ENCODE data around the gene PYGB. TPM values are rescaled to one million over a fixed set of nuclear protein-coding genes. Genes with fewer than 3 reads are reported as not detected.

The PYGB gene
- total RNA-seq, 1 donor from 2014 or later = 20.9 TPM

GRCh38 chr20:25214819-25215218, 33.1 kb upstream of the PYGB start:
- no peak overlapping the region for H3K27ac ChIP-seq (ENCODE audit: low read depth, low read length)
- peaks cover 68 to 70% (median 70%) of the 10 kb centered on the region in 3 donors for H3K36me3 ChIP-seq (ENCODE audit: control insufficient read depth in 3 of 3, insufficient read depth in 3 of 3, low read length in 3 of 3)
- H3K9me3 ChIP-seq (ENCODE audit: control insufficient read depth in 3 of 3, low read length in 3 of 3) = no peaks in the 10 kb centered on the region
- H3K9ac ChIP-seq (ENCODE audit: low read depth in 1 of 3, low read length in 3 of 3) = no peak overlapping the region
- H3K4me1 ChIP-seq (ENCODE audit: control insufficient read depth in 3 of 3, insufficient read depth in 3 of 3, low read length in 3 of 3) = no peaks in the 10 kb centered on the region
- H3K4me3 ChIP-seq (ENCODE audit: low read length in 3 of 3) = no peak overlapping the region
- no peaks in the 10 kb centered on the region for H3K27me3 ChIP-seq (ENCODE audit: control insufficient read depth in 3 of 3, insufficient read depth in 3 of 3, low read length in 3 of 3)

GRCh38 chr20:25215521-25215920, 32.4 kb upstream of the PYGB start:
- Histone ChIP-seq H3K27ac (ENCODE audit: low read depth, low read length) (no peak overlapping the region), H3K27me3 (ENCODE audit: control insufficient read depth in 3 of 3, insufficient read depth in 3 of 3, low read length in 3 of 3) (no peaks in the 10 kb centered on the region), H3K9me3 (ENCODE audit: control insufficient read depth in 3 of 3, low read length in 3 of 3) (no peaks in the 10 kb centered on the region), H3K4me3 (ENCODE audit: low read length in 3 of 3) (no peak overlapping the region), H3K36me3 (ENCODE audit: control insufficient read depth in 3 of 3, insufficient read depth in 3 of 3, low read length in 3 of 3) (peaks cover 67 to 73% (median 72%) of the 10 kb centered on the region in 3 donors), H3K4me1 (ENCODE audit: control insufficient read depth in 3 of 3, insufficient read depth in 3 of 3, low read length in 3 of 3) (peaks cover 1 to 3% (median 2%) of the 10 kb centered on the region in 3 donors), H3K9ac (ENCODE audit: low read depth in 1 of 3, low read length in 3 of 3) (no peak overlapping the region)

GRCh38 chr20:25216199-25216945, 31.5 kb upstream of the PYGB start:
- H3K9me3 ChIP-seq (ENCODE audit: control insufficient read depth in 3 of 3, low read length in 3 of 3) = no peaks in the 10 kb centered on the region
- H3K9ac ChIP-seq (ENCODE audit: low read depth in 1 of 3, low read length in 3 of 3) = peak overlapping the region in 1 of 3 donors; percentile 25
- no peaks in the 10 kb centered on the region for H3K27me3 ChIP-seq (ENCODE audit: control insufficient read depth in 3 of 3, insufficient read depth in 3 of 3, low read length in 3 of 3)
- H3K27ac ChIP-seq (ENCODE audit: low read depth, low read length) = no peak overlapping the region
- H3K4me1 ChIP-seq (ENCODE audit: control insufficient read depth in 3 of 3, insufficient read depth in 3 of 3, low read length in 3 of 3) = peaks cover 8 to 12% (median 9%) of the 10 kb centered on the region in 3 donors
- H3K4me3 ChIP-seq (ENCODE audit: low read length in 3 of 3) = no peak overlapping the region
- H3K36me3 ChIP-seq (ENCODE audit: control insufficient read depth in 3 of 3, insufficient read depth in 3 of 3, low read length in 3 of 3) = peaks cover 69 to 76% (median 72%) of the 10 kb centered on the region in 3 donors

GRCh38 chr20:25217161-25218108, 30.4 kb upstream of the PYGB start:
- H3K4me1 ChIP-seq (ENCODE audit: control insufficient read depth in 3 of 3, insufficient read depth in 3 of 3, low read length in 3 of 3) = peaks cover 11 to 20% (median 15%) of the 10 kb centered on the region in 3 donors
- no peaks in the 10 kb centered on the region for H3K9me3 ChIP-seq (ENCODE audit: control insufficient read depth in 3 of 3, low read length in 3 of 3)
- peaks cover 63 to 72% (median 63%) of the 10 kb centered on the region in 3 donors for H3K36me3 ChIP-seq (ENCODE audit: control insufficient read depth in 3 of 3, insufficient read depth in 3 of 3, low read length in 3 of 3)
- H3K27ac ChIP-seq (ENCODE audit: low read depth, low read length) = no peak overlapping the region
- no peak overlapping the region for H3K9ac ChIP-seq (ENCODE audit: low read depth in 1 of 3, low read length in 3 of 3)
- no peak overlapping the region for H3K4me3 ChIP-seq (ENCODE audit: low read length in 3 of 3)
- H3K27me3 ChIP-seq (ENCODE audit: control insufficient read depth in 3 of 3, insufficient read depth in 3 of 3, low read length in 3 of 3) = no peaks in the 10 kb centered on the region

- Histone ChIP-seq H3K27me3 (ENCODE audit: control insufficient read depth in 3 of 3, insufficient read depth in 3 of 3, low read length in 3 of 3) (no peaks in the 10 kb centered on the region), H3K9ac (ENCODE audit: low read depth in 1 of 3, low read length in 3 of 3) (no peak overlapping the region), H3K9me3 (ENCODE audit: control insufficient read depth in 3 of 3, low read length in 3 of 3) (no peaks in the 10 kb centered on the region), H3K27ac (ENCODE audit: low read depth, low read length) (no peak overlapping the region), H3K36me3 (ENCODE audit: control insufficient read depth in 3 of 3, insufficient read depth in 3 of 3, low read length in 3 of 3) (peaks cover 61 to 68% (median 62%) of the 10 kb centered on the region in 3 donors), H3K4me3 (ENCODE audit: low read length in 3 of 3) (no peak overlapping the region), H3K4me1 (ENCODE audit: control insufficient read depth in 3 of 3, insufficient read depth in 3 of 3, low read length in 3 of 3) (peaks cover 11 to 20% (median 18%) of the 10 kb centered on the region in 3 donors)
Measured at GRCh38 chr20:25218109-25218486, 29.8 kb upstream of the PYGB start.

- H3K9me3 ChIP-seq (ENCODE audit: control insufficient read depth in 3 of 3, low read length in 3 of 3) = no peaks in the 10 kb centered on the region
- H3K9ac ChIP-seq (ENCODE audit: low read depth in 1 of 3, low read length in 3 of 3) = no peak overlapping the region
- no peak overlapping the region for H3K27ac ChIP-seq (ENCODE audit: low read depth, low read length)
- no peak overlapping the region for H3K4me3 ChIP-seq (ENCODE audit: low read length in 3 of 3)
- peaks cover 11 to 22% (median 20%) of the 10 kb centered on the region in 3 donors for H3K4me1 ChIP-seq (ENCODE audit: control insufficient read depth in 3 of 3, insufficient read depth in 3 of 3, low read length in 3 of 3)
- H3K36me3 ChIP-seq (ENCODE audit: control insufficient read depth in 3 of 3, insufficient read depth in 3 of 3, low read length in 3 of 3) = peaks cover 57 to 64% (median 61%) of the 10 kb centered on the region in 3 donors
- no peaks in the 10 kb centered on the region for H3K27me3 ChIP-seq (ENCODE audit: control insufficient read depth in 3 of 3, insufficient read depth in 3 of 3, low read length in 3 of 3)
Measured at GRCh38 chr20:25218492-25218891, 29.4 kb upstream of the PYGB start.

GRCh38 chr20:25219365-25219764, 28.5 kb upstream of the PYGB start:
- Histone ChIP-seq H3K4me1 (ENCODE audit: control insufficient read depth in 3 of 3, insufficient read depth in 3 of 3, low read length in 3 of 3) (peaks cover 11 to 22% (median 20%) of the 10 kb centered on the region in 3 donors), H3K9ac (ENCODE audit: low read depth in 1 of 3, low read length in 3 of 3) (no peak overlapping the region), H3K4me3 (ENCODE audit: low read length in 3 of 3) (no peak overlapping the region), H3K36me3 (ENCODE audit: control insufficient read depth in 3 of 3, insufficient read depth in 3 of 3, low read length in 3 of 3) (peaks cover 53 to 60% (median 59%) of the 10 kb centered on the region in 3 donors), H3K27me3 (ENCODE audit: control insufficient read depth in 3 of 3, insufficient read depth in 3 of 3, low read length in 3 of 3) (no peaks in the 10 kb centered on the region), H3K27ac (ENCODE audit: low read depth, low read length) (no peak overlapping the region), H3K9me3 (ENCODE audit: control insufficient read depth in 3 of 3, low read length in 3 of 3) (no peaks in the 10 kb centered on the region)

- peaks cover 11 to 22% (median 20%) of the 10 kb centered on the region in 3 donors for H3K4me1 ChIP-seq (ENCODE audit: control insufficient read depth in 3 of 3, insufficient read depth in 3 of 3, low read length in 3 of 3)
- no peak overlapping the region for H3K9ac ChIP-seq (ENCODE audit: low read depth in 1 of 3, low read length in 3 of 3)
- H3K27me3 ChIP-seq (ENCODE audit: control insufficient read depth in 3 of 3, insufficient read depth in 3 of 3, low read length in 3 of 3) = no peaks in the 10 kb centered on the region
- H3K27ac ChIP-seq (ENCODE audit: low read depth, low read length) = no peak overlapping the region
- H3K4me3 ChIP-seq (ENCODE audit: low read length in 3 of 3) = no peak overlapping the region
- H3K36me3 ChIP-seq (ENCODE audit: control insufficient read depth in 3 of 3, insufficient read depth in 3 of 3, low read length in 3 of 3) = peaks cover 48 to 59% (median 52%) of the 10 kb centered on the region in 3 donors
- no peaks in the 10 kb centered on the region for H3K9me3 ChIP-seq (ENCODE audit: control insufficient read depth in 3 of 3, low read length in 3 of 3)
Measured at GRCh38 chr20:25220021-25220730, 27.7 kb upstream of the PYGB start.

- no peak overlapping the region for H3K4me3 ChIP-seq (ENCODE audit: low read length in 3 of 3)
- peak overlapping the region in 1 of 3 donors; percentile 2 for H3K9ac ChIP-seq (ENCODE audit: low read depth in 1 of 3, low read length in 3 of 3)
- H3K9me3 ChIP-seq (ENCODE audit: control insufficient read depth in 3 of 3, low read length in 3 of 3) = no peaks in the 10 kb centered on the region
- peaks cover 43 to 57% (median 47%) of the 10 kb centered on the region in 3 donors for H3K36me3 ChIP-seq (ENCODE audit: control insufficient read depth in 3 of 3, insufficient read depth in 3 of 3, low read length in 3 of 3)
- H3K27ac ChIP-seq (ENCODE audit: low read depth, low read length) = no peak overlapping the region
- H3K4me1 ChIP-seq (ENCODE audit: control insufficient read depth in 3 of 3, insufficient read depth in 3 of 3, low read length in 3 of 3) = peaks cover 11 to 22% (median 20%) of the 10 kb centered on the region in 3 donors
- no peaks in the 10 kb centered on the region for H3K27me3 ChIP-seq (ENCODE audit: control insufficient read depth in 3 of 3, insufficient read depth in 3 of 3, low read length in 3 of 3)
Measured at GRCh38 chr20:25220810-25221591, 26.9 kb upstream of the PYGB start.

All from skeletal muscle tissue (tissue), 4 donors.